PC-9 (cell line): ENCODE measurements around the gene KCNJ5.

Source experiments
- EZH2 ChIP-seq: fragments of 200-600 bp; sonication (generic); IDR thresholded peaks from 2 replicates; pipeline ENCODE4 v1.8.0; 2017; ENCODE audit warnings: antibody characterized with exemption, low read depth
- TF ChIP-seq, protein P1 (sequence below): fragments of 200-600 bp; sonication (generic); conservative IDR thresholded peaks from 2 replicates; pipeline ENCODE4 v1.6.1; 2017; ENCODE audit warnings: mixed run types, antibody characterized with exemption, mild to moderate bottlenecking, moderate library complexity

DNA sequence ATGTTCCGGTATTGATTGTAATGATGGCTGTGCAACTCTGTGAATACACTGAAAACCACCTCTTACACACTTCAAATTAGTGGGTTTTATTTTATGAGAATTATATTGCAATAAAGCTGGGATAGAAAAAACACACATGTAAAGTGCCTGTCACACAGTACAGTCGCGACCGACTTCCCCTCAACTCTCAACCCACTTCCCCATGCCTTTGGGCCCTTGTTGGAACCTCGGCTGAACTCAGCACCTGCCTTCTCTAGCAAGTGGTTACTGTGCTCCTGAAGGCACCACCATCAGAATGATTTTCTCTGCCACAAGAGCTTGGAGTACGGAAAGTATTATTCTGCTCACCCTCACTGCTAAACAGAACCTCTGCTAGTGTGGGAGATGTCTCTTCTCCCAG, 37.6 kb upstream of the KCNJ5 start:
- TF ChIP-seq, protein P1, sequence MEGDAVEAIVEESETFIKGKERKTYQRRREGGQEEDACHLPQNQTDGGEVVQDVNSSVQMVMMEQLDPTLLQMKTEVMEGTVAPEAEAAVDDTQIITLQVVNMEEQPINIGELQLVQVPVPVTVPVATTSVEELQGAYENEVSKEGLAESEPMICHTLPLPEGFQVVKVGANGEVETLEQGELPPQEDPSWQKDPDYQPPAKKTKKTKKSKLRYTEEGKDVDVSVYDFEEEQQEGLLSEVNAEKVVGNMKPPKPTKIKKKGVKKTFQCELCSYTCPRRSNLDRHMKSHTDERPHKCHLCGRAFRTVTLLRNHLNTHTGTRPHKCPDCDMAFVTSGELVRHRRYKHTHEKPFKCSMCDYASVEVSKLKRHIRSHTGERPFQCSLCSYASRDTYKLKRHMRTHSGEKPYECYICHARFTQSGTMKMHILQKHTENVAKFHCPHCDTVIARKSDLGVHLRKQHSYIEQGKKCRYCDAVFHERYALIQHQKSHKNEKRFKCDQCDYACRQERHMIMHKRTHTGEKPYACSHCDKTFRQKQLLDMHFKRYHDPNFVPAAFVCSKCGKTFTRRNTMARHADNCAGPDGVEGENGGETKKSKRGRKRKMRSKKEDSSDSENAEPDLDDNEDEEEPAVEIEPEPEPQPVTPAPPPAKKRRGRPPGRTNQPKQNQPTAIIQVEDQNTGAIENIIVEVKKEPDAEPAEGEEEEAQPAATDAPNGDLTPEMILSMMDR, result no peak
- no peak for TF ChIP-seq EZH2
